Measurements from ENCODE around the gene TAS1R2. TPM values are rescaled to one million over a fixed set of nuclear protein-coding genes. Genes with fewer than 3 reads are reported as not detected.

Gene TAS1R2
- total RNA-seq = not detected in 2 replicates

GRCh38 chr1:18859560-18859959, at the start of gene TAS1R2:
Gene TAS1R2 (minus strand): TSS chr1:18859660. CDS start chr1:18859660, 0 bp downstream.

GRCh38 chr1:18902523-18903290, 43.2 kb upstream of the TAS1R2 start, which contains the start of gene ALDH4A1:
Gene ALDH4A1 (minus strand): TSS chr1:18902555. CDS start chr1:18902523, 32 bp downstream.

Small RNA genes within 50 kb of the gene (small RNA-seq; reads per million reads assigned to genes)
- gene MIR1290 = not detected
- not detected for gene MIR4695

Other genes starting within 250 kb of the TAS1R2 start
- gene PAX7, start 228.8 kb downstream of the TAS1R2 start, total RNA-seq = not detected in 2 replicates
- 8.8 and 12.4 TPM in 2 replicates for gene ALDH4A1, start 42.9 kb upstream of the TAS1R2 start, total RNA-seq
- gene IFFO2, start 97.0 kb upstream of the TAS1R2 start, total RNA-seq = 23.8 and 35.3 TPM in 2 replicates

Data from vein endothelial cell (primary cell).